Measurements from ENCODE around the gene KRTAP4-3. TPM values are rescaled to one million over a fixed set of nuclear protein-coding genes. Genes with fewer than 3 reads are reported as not detected.
"Not testable (repeated sequence)": the region's sequence is repeated elsewhere in the genome, so short reads cannot be mapped to it uniquely, and the experiment has no call there.

KRTAP4-3 gene
- total RNA-seq, 1 experiment from 2014 or later = not detected

- POLR2A ChIA-PET (ENCODE audit: unreplicated experiment) = no interaction called here
- no TSS peak for BruUV-seq (replicated peaks)
- no peaks in the 10 kb centered on the region for H3K79me2 ChIP-seq (ENCODE audit: low read depth)
These were observed 460 bp downstream of the KRTAP4-3 start for GRCh38 chr17:41167561-41167960.

GRCh38 chr17:41163828-41164227, 4.2 kb downstream of the KRTAP4-3 start:
- POLR2A ChIA-PET (ENCODE audit: unreplicated experiment) = no interaction called here
- Histone ChIP-seq H3K36me3 (ENCODE audit: low read depth) (no peaks in the 10 kb centered on the region), H3K4me3 (no peak overlapping the region), H4K20me1 (ENCODE audit: insufficient read depth) (no peaks in the 10 kb centered on the region), H3K9me3 (ENCODE audit: insufficient read depth, low read depth) (peaks cover 4% of the 10 kb centered on the region; the same call in 1 of the 2 replicates), H3K9me2 (ENCODE audit: insufficient read depth) (no peaks in the 10 kb centered on the region), H3K4me1 (replicated peaks; ENCODE audit: insufficient read depth) (no peaks in the 10 kb centered on the region), H3K27ac (no peak overlapping the region), H3F3A (ENCODE audit: insufficient read depth, low read depth) (0 out of 2 replicates have a peak, but pooled peaks cover 5% of the 10 kb centered on the region), H3K4me2 (no peak overlapping the region), H2AFZ (no peak overlapping the region), H3K27me3 (ENCODE audit: insufficient read depth, low read depth) (no peaks in the 10 kb centered on the region), H3K79me2 (ENCODE audit: low read depth) (no peaks in the 10 kb centered on the region)
- no peak for DNase-seq
- CTCF ChIA-PET = no interaction called here
- no peak for TF ChIP-seq EZH2 (IDR thresholded peaks at IDR 0.05; ENCODE audit: low read depth)
- TF ChIP-seq, protein P1, sequence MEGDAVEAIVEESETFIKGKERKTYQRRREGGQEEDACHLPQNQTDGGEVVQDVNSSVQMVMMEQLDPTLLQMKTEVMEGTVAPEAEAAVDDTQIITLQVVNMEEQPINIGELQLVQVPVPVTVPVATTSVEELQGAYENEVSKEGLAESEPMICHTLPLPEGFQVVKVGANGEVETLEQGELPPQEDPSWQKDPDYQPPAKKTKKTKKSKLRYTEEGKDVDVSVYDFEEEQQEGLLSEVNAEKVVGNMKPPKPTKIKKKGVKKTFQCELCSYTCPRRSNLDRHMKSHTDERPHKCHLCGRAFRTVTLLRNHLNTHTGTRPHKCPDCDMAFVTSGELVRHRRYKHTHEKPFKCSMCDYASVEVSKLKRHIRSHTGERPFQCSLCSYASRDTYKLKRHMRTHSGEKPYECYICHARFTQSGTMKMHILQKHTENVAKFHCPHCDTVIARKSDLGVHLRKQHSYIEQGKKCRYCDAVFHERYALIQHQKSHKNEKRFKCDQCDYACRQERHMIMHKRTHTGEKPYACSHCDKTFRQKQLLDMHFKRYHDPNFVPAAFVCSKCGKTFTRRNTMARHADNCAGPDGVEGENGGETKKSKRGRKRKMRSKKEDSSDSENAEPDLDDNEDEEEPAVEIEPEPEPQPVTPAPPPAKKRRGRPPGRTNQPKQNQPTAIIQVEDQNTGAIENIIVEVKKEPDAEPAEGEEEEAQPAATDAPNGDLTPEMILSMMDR (conservative IDR thresholded peaks at IDR 0.05) = no peak
- intact Hi-C loops (cut with micrococcal nuclease; ENCODE audit: unreplicated experiment) = no loop called here
- no TSS peak for BruUV-seq (replicated peaks)

More at GRCh38 chr17:41167561-41167960, 460 bp downstream of the KRTAP4-3 start:
- H3K36me3 ChIP-seq (ENCODE audit: low read depth) = no peaks in the 10 kb centered on the region
- no peak for TF ChIP-seq EZH2 (IDR thresholded peaks at IDR 0.05; ENCODE audit: low read depth)
- TF ChIP-seq, protein P1 (conservative IDR thresholded peaks at IDR 0.05) = no peak
- H3K9me3 ChIP-seq (ENCODE audit: insufficient read depth, low read depth) = peaks cover 4% of the 10 kb centered on the region; the same call in 1 of the 2 replicates
- H3K4me1 ChIP-seq (replicated peaks; ENCODE audit: insufficient read depth) = no peaks in the 10 kb centered on the region
- H3K4me3 ChIP-seq = no peak overlapping the region
- H2AFZ ChIP-seq = no peak overlapping the region
- no peak overlapping the region for H3K27ac ChIP-seq
- intact Hi-C loops (cut with micrococcal nuclease; ENCODE audit: unreplicated experiment) = no loop called here
- DNase-seq = no peak
- CTCF ChIA-PET = no interaction called here
- no peak overlapping the region for H3K4me2 ChIP-seq
- H3K9me2 ChIP-seq (ENCODE audit: insufficient read depth) = no peaks in the 10 kb centered on the region
- no peaks in the 10 kb centered on the region for H4K20me1 ChIP-seq (ENCODE audit: insufficient read depth)
- no peaks in the 10 kb centered on the region for H3K27me3 ChIP-seq (ENCODE audit: insufficient read depth, low read depth)
- no peaks in the 10 kb centered on the region for H3F3A ChIP-seq (ENCODE audit: insufficient read depth, low read depth)

DNA sequence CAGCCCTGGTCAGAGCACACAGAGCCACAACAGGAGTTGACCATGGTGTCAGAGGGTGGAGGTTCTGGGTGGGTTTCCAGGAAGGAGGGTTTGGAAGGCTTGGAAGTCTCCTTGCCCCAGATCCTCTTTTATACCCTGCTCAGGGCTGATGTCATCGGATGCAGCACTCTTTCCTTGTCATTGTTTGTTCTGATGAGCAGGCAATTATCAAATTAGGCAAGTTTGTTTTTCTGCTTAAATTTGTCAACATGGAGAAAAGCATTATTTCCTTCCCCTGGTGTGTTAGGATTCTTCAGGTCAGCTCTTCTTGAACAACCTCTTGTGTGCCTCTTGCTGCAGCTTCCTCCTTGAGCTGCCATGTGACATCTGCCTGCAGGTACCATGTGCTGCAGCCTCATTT, 7.4 kb downstream of the KRTAP4-3 start, which contains the start of gene KRTAP4-4:
Gene KRTAP4-4 (minus strand): TSS at position 101 of the 400 bp plus-strand sequence. CDS start 57 bp downstream, at position 44.
- no peaks in the 10 kb centered on the region; the same call in 1 of the 2 replicates for H3K9me3 ChIP-seq (ENCODE audit: insufficient read depth, low read depth)
- no peaks in the 10 kb centered on the region for H4K20me1 ChIP-seq (ENCODE audit: insufficient read depth)
- POLR2A ChIA-PET (ENCODE audit: unreplicated experiment) = no interaction called here
- intact Hi-C loops (cut with micrococcal nuclease; ENCODE audit: unreplicated experiment) = no loop called here
- CTCF ChIA-PET = no interaction called here
- no peaks in the 10 kb centered on the region for H3K9me2 ChIP-seq (ENCODE audit: insufficient read depth)
- no peak for DNase-seq
- no TSS peak for BruUV-seq (replicated peaks)
- no peak within 1 kb of the TSS for H3K4me3 ChIP-seq
- no peaks in the 10 kb centered on the region for H3K79me2 ChIP-seq (ENCODE audit: low read depth)
- no peaks in the 10 kb centered on the region for H3K36me3 ChIP-seq (ENCODE audit: low read depth)
- TF ChIP-seq, protein P1 (conservative IDR thresholded peaks at IDR 0.05) = no peak
- no peak for TF ChIP-seq EZH2 (IDR thresholded peaks at IDR 0.05; ENCODE audit: low read depth)
- H3K4me1 ChIP-seq (replicated peaks; ENCODE audit: insufficient read depth) = no peaks in the 10 kb centered on the region
- no peak within 1 kb of the TSS for H2AFZ ChIP-seq
- 0 out of 2 replicates have a peak, but pooled peaks cover 5% of the 10 kb centered on the region for H3F3A ChIP-seq (ENCODE audit: insufficient read depth, low read depth)
- no peaks in the 10 kb centered on the region for H3K27me3 ChIP-seq (ENCODE audit: insufficient read depth, low read depth)
- no peak within 1 kb of the TSS for H3K4me2 ChIP-seq
- no peak within 1 kb of the TSS for H3K27ac ChIP-seq

- H2AFZ ChIP-seq; H3K36me3 ChIP-seq (ENCODE audit: low read depth); H3K9me3 ChIP-seq (ENCODE audit: insufficient read depth, low read depth); H3K9me2 ChIP-seq (ENCODE audit: insufficient read depth); H4K20me1 ChIP-seq (ENCODE audit: insufficient read depth); H3K4me1 ChIP-seq (replicated peaks; ENCODE audit: insufficient read depth); H3K27ac ChIP-seq; H3K4me3 ChIP-seq; CTCF ChIA-PET; intact Hi-C loops (cut with micrococcal nuclease; ENCODE audit: unreplicated experiment); POLR2A ChIA-PET (ENCODE audit: unreplicated experiment); H3K27me3 ChIP-seq (ENCODE audit: insufficient read depth, low read depth); BruUV-seq (replicated peaks); H3K4me2 ChIP-seq; H3K79me2 ChIP-seq (ENCODE audit: low read depth); DNase-seq; H3F3A ChIP-seq (ENCODE audit: insufficient read depth, low read depth): not testable (repeated sequence)
These were observed 7.8 kb downstream of the KRTAP4-3 start for GRCh38 chr17:41160190-41160589.
